Lower leg skin (tissue), 4 donors: Measurements from ENCODE around the gene MYBL2. TPM values are rescaled to one million over a fixed set of nuclear protein-coding genes. Genes with fewer than 3 reads are reported as not detected.

Experiments
- DNase-seq, 2 donors: peaks; one replicate each; pipeline ENCODE4 v3.0.0-alpha.2; 2019; ENCODE audit warnings: low spot score in 2 of 2
- H3K4me3 ChIP-seq: fragments of 200-600 bp; sonication (generic); 2 replicates; pipeline ENCODE4 v1.5.1; 2017; ENCODE audit warnings: mild to moderate bottlenecking, low read depth; ENCODE audit not compliant: poor library complexity, severe bottlenecking
- POLR2A ChIP-seq, 2 donors: fragments of 450-650 bp; IDR thresholded peaks; one replicate each; pipeline ENCODE4 v1.6.1; 2016 to 2017; ENCODE audit warnings: antibody characterized with exemption in 2 of 2, mild to moderate bottlenecking in 1 of 2, moderate library complexity in 1 of 2
- WGBS, 2 donors: methylation state at CpG; one replicate each; pipeline ENCODE4 v1.1.5; 2018; 5-methylcytosine and 5-hydroxymethylcytosine counted together
- intact Hi-C: fragments of 100-400 bp; cut with DNase I; formaldehyde crosslinking; loops from one replicate; pipeline ENCODE4 v1.15.0; 2023; ENCODE audit warnings: low total_unique reads
- total RNA-seq, 4 donors: library from RNA; depleted of rRNA; stranded (reverse); fragments of >200 nt; gene quantifications; one replicate each; pipeline ENCODE4 v1.1.0, GENCODE V29; 2016
- TF ChIP-seq, protein P1 (sequence below), 3 donors: fragments of 450-650 bp; IDR thresholded peaks; one replicate each; pipeline ENCODE4 v1.5.1; 2016; ENCODE audit warnings: antibody characterized with exemption in 3 of 3, mild to moderate bottlenecking in 3 of 3, moderate library complexity in 2 of 3

The MYBL2 gene
- total RNA-seq, 4 donors from 2014 or later = 0.19 to 1.2 (median 0.71) TPM

DNA sequence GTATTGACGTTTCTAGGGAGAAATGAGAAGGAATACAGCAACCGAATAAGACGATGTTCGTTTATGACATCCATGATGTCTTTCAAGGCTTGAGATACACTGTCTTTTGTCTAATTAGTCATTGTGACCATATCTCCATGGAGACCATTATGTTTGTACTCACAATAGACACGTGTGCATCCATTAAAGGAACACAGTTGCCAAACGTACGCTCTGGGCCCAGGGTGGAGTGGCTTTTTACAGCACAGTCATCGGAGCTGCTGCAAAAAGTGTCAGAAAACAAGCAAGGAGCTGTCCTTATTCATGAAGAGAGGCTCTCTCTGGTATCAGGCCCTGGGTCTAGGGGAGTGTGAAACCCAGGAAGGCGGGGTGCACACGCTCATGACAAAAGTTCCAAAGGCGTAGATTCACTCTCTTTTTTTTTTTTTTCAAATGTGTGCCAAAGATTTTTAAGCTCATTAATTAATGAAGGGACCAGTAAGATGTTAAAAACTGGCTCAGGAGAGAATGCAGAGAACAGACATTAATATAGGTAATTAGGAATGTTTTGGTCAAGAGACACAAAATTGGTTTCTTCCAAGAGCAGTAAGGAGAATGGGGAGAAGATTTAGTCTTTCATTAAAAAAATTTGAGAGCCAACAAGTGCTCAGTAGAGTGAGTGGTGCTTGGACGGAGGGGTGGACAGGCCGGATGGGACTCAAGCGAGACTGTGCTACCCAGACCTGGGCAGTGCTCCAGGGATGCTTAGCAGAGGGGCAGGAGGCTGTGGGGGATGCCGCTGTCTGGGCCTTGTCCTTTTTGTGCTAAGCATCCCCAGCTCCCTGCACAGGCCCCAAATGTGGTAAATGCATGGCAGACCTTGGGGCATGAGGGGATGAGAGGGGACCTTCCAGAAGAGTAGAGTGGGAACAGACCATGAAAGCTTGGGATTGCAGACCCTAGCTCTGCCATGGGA is 94.7 kb downstream of the MYBL2 start:
- no peak overlapping the region for H3K4me3 ChIP-seq
- no peak for TF ChIP-seq POLR2A (IDR thresholded peaks at IDR 0.05)
- intact Hi-C loops = no loop called here
- WGBS, 2 donors = 47 to 56% methylated on average over 15 of the region's 15 CpGs
- no peak for DNase-seq

DNA sequence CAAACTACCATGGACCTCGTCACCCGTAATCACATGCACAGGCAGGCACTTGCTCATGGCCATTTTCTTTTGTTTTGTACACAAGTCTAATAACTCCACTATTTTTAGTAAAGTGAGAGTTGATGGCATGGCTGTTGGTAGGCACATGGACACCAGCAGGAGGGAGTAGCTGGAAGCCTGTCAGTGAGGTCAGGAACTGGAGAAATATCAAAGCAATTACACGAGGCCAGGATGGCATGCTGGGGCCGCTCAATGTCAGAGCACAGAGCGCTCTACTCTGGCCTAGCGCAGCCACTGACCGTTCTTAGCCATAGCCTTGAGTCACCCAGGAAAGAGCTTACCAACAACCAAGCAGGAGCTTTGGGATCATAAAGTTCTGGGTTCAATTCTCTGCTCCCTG is 96.0 kb downstream of the MYBL2 start:
- DNase-seq = no peak
- 80 to 84% methylated on average over 7 of the region's 7 CpGs for WGBS, 2 donors
- no peak overlapping the region for H3K4me3 ChIP-seq
- TF ChIP-seq, protein P1, sequence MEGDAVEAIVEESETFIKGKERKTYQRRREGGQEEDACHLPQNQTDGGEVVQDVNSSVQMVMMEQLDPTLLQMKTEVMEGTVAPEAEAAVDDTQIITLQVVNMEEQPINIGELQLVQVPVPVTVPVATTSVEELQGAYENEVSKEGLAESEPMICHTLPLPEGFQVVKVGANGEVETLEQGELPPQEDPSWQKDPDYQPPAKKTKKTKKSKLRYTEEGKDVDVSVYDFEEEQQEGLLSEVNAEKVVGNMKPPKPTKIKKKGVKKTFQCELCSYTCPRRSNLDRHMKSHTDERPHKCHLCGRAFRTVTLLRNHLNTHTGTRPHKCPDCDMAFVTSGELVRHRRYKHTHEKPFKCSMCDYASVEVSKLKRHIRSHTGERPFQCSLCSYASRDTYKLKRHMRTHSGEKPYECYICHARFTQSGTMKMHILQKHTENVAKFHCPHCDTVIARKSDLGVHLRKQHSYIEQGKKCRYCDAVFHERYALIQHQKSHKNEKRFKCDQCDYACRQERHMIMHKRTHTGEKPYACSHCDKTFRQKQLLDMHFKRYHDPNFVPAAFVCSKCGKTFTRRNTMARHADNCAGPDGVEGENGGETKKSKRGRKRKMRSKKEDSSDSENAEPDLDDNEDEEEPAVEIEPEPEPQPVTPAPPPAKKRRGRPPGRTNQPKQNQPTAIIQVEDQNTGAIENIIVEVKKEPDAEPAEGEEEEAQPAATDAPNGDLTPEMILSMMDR (IDR thresholded peaks at IDR 0.05) = no peak
- TF ChIP-seq POLR2A (IDR thresholded peaks at IDR 0.05) = no peak
- intact Hi-C loops = no loop called here

DNA sequence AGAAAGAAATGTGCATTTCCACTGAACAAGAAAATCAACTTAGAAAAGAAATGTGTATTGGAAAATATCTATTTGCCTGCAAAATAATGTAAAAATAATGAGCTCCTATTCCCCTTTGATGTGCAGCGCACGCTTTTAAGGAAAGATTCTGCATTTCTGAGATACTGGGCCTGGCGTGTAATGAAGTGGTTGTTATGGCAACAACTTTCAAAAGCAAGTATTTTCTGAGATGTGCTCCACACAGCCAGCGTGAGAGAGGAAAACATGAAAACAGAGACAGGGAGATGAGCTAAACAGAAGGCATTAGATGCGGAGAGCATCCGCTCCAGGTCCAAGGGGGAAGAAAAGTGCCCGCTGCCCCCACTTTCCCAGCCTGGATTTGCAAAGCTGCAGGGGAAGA is 99.0 kb downstream of the MYBL2 start:
- WGBS, 2 donors = 28 to 35% methylated on average over 7 of the region's 7 CpGs
- intact Hi-C loops = no loop called here
- TF ChIP-seq POLR2A (IDR thresholded peaks at IDR 0.05) = no peak
- TF ChIP-seq, protein P1 (IDR thresholded peaks at IDR 0.05) = no peak
- DNase-seq = no peak
- H3K4me3 ChIP-seq = no peak overlapping the region

Other genes with a start within 250 kb of the MYBL2 start
- 100 to 1,000 TPM in 1 of 4 donors, 10 to 100 TPM in 3; 65.5 to 107 (median 73.4) TPM for gene SRSF6, start 209.2 kb upstream of the MYBL2 start, total RNA-seq
- 10 to 100 TPM in 2 of 4 donors, 1 to 10 TPM in 2; 5.2 to 23.2 (median 9.7) TPM for gene L3MBTL1, start 159.4 kb upstream of the MYBL2 start, total RNA-seq
- 10 to 100 TPM in 1 of 4 donors, 1 to 10 TPM in 3; 1.8 to 13.6 (median 5.3) TPM for gene SGK2, start 108.1 kb upstream of the MYBL2 start, total RNA-seq
- gene IFT52, start 76.2 kb upstream of the MYBL2 start, total RNA-seq = 10 to 100 TPM in 3 of 4 donors, 1 to 10 TPM in 1; 8.5 to 17.2 (median 12.7) TPM
- gene GTSF1L, start 59.9 kb downstream of the MYBL2 start, total RNA-seq = not detected
- gene TOX2, start 247.7 kb downstream of the MYBL2 start, total RNA-seq = 1 to 10 TPM; 1.8 to 5.2 (median 1.9) TPM